ENCODE measurements around the gene BRF1. TPM values are rescaled to one million over a fixed set of nuclear protein-coding genes. Genes with fewer than 3 reads are reported as not detected.
A peak's percentile ranks its signal among the peaks of the same experiment; 100 is the strongest.

The BRF1 gene
- total RNA-seq, 1 donor from 2014 or later: 19.0 TPM

- no peak for ATAC-seq
- intact Hi-C loops (cut with DNase I): loop anchor here (10.0 kb wide), 1 partner anchor 48 kb away; no protein-coding TSS in a partner anchor
Observed at GRCh38 chr14:105252552-105253328, 48.1 kb downstream of the BRF1 start.

GRCh38 chr14:105251920-105252319, 48.9 kb downstream of the BRF1 start:
- intact Hi-C loops (cut with DNase I): loop anchor here (10.0 kb wide), 1 partner anchor 47 kb away; no protein-coding TSS in a partner anchor
- peak; percentile 17 for DNase-seq (ENCODE audit: missing footprints)
- ATAC-seq: no peak

More at GRCh38 chr14:105252552-105253328, 48.1 kb downstream of the BRF1 start:
- no peak for DNase-seq (ENCODE audit: missing footprints)

- DNase-seq (ENCODE audit: missing footprints): peak; percentile 4
- no peak for ATAC-seq
- intact Hi-C loops (cut with DNase I): loop anchor here (10.0 kb wide), 1 partner anchor 46 kb away; no protein-coding TSS in a partner anchor
Observed at GRCh38 chr14:105250986-105251385, 49.8 kb downstream of the BRF1 start.

GRCh38 chr14:105250008-105250366, 50.8 kb downstream of the BRF1 start:
- ATAC-seq: no peak
- intact Hi-C loops (cut with DNase I): loop anchor here (10.0 kb wide), 1 partner anchor 45 kb away; no protein-coding TSS in a partner anchor
- peak; percentile 61 for DNase-seq (ENCODE audit: missing footprints)

- intact Hi-C loops (cut with DNase I): loop anchor here (10.0 kb wide), 1 partner anchor 45 kb away; no protein-coding TSS in a partner anchor
- DNase-seq (ENCODE audit: missing footprints): no peak
- no peak for ATAC-seq
Observed at GRCh38 chr14:105249182-105250007, 51.4 kb downstream of the BRF1 start.

- intact Hi-C loops (cut with DNase I): no loop called here
- DNase-seq (ENCODE audit: missing footprints): peak; percentile 95
- ATAC-seq: peak; percentile 93
Observed at GRCh38 chr14:105248368-105249181, 52.2 kb downstream of the BRF1 start, which contains the start of gene BTBD6. BTBD6 (plus strand) TSS chr14:105248533; CDS start chr14:105248712, 179 bp downstream.

GRCh38 chr14:105247715-105248367, 53.0 kb downstream of the BRF1 start:
- intact Hi-C loops (cut with DNase I): no loop called here
- peak; percentile 61 for DNase-seq (ENCODE audit: missing footprints)

GRCh38 chr14:105247026-105247425, 53.8 kb downstream of the BRF1 start:
- intact Hi-C loops (cut with DNase I): no loop called here
- no peak for ATAC-seq
- peak; percentile 21 for DNase-seq (ENCODE audit: missing footprints)

More at GRCh38 chr14:105247715-105248367, 53.0 kb downstream of the BRF1 start:
- peak; percentile 8 for ATAC-seq

GRCh38 chr14:105244334-105244733, 56.5 kb downstream of the BRF1 start:
- intact Hi-C loops (cut with DNase I): no loop called here
- ATAC-seq (no peak), DNase-seq (ENCODE audit: missing footprints) (peak; percentile 28)

- intact Hi-C loops (cut with DNase I): no loop called here
- peak; percentile 50 for DNase-seq (ENCODE audit: missing footprints)
- ATAC-seq: peak; percentile 26
Observed at GRCh38 chr14:105241641-105242040, 59.2 kb downstream of the BRF1 start.

GRCh38 chr14:105240811-105241576, 59.8 kb downstream of the BRF1 start:
- no peak for ATAC-seq
- intact Hi-C loops (cut with DNase I): no loop called here
- DNase-seq (ENCODE audit: missing footprints): peak; percentile 60

GRCh38 chr14:105229099-105229655, 71.6 kb downstream of the BRF1 start:
- DNase-seq (ENCODE audit: missing footprints) (no peak), ATAC-seq (no peak)
- intact Hi-C loops (cut with DNase I): no loop called here

- intact Hi-C loops (cut with DNase I): no loop called here
- ATAC-seq: peak; percentile 31
- DNase-seq (ENCODE audit: missing footprints): no peak
Observed at GRCh38 chr14:105228562-105228961, 72.2 kb downstream of the BRF1 start.

GRCh38 chr14:105227346-105227745, 73.5 kb downstream of the BRF1 start:
- ATAC-seq (no peak), DNase-seq (ENCODE audit: missing footprints) (no peak)
- intact Hi-C loops (cut with DNase I): no loop called here

GRCh38 chr14:105226198-105226597, 74.6 kb downstream of the BRF1 start:
- intact Hi-C loops (cut with DNase I): no loop called here
- ATAC-seq: no peak
- DNase-seq (ENCODE audit: missing footprints): no peak

GRCh38 chr14:105224845-105225570, 75.8 kb downstream of the BRF1 start:
- no peak for DNase-seq (ENCODE audit: missing footprints)
- intact Hi-C loops (cut with DNase I): no loop called here
- ATAC-seq: no peak
